Measurements from ENCODE around the gene ZNF564.
A peak's percentile ranks its signal among the peaks of the same experiment; 100 is the strongest.

The ZNF564 gene

GRCh38 chr19:12513531-12514061, 37.7 kb downstream of the ZNF564 start:
- no peak for DNase-seq (ENCODE audit: low spot score)
- H3K27me3 ChIP-seq (ENCODE audit: control insufficient read depth in 3 of 3, insufficient read depth in 3 of 3, low read depth in 1 of 3, low read length in 3 of 3), result no peaks in the 10 kb centered on the region
- no peak overlapping the region for H2BK15ac ChIP-seq (ENCODE audit: low read length)
- H2AK5ac ChIP-seq (ENCODE audit: low read depth, low read length), result no peak overlapping the region
- peak overlapping the region; percentile 21 for H3K14ac ChIP-seq (ENCODE audit: low read length)
- no peak overlapping the region for H2BK120ac ChIP-seq (ENCODE audit: low read depth, low read length)
- H3K9me3 ChIP-seq (replicated peaks in 1 of 2; ENCODE audit: control insufficient read depth in 2 of 2, insufficient read depth in 1 of 2, low read depth in 1 of 2, low read length in 2 of 2), result peaks cover 20 to 36% of the 10 kb centered on the region in 2 donors
- no peak overlapping the region for H2AFZ ChIP-seq (ENCODE audit: low read length)
- H2BK12ac ChIP-seq (ENCODE audit: low read length), result peak overlapping the region; percentile 58
- no peak overlapping the region for H3K27ac ChIP-seq (replicated peaks; ENCODE audit: low read length)
- no peak overlapping the region for H4K8ac ChIP-seq (ENCODE audit: low read depth, low read length)
- no peak overlapping the region for H4K91ac ChIP-seq (ENCODE audit: low read depth, low read length, poor library complexity)
- no peak overlapping the region for H3K9ac ChIP-seq (ENCODE audit: low read depth, low read length, poor library complexity)
- no peak overlapping the region for H3K23ac ChIP-seq (ENCODE audit: low read depth, low read length, poor library complexity)
- H3K18ac ChIP-seq (ENCODE audit: low read length), result no peak overlapping the region
- H2BK5ac ChIP-seq (ENCODE audit: low read length), result no peak overlapping the region
- no CpG with 5 or more reads among the region's 35 CpGs for WGBS, 2 donors (ENCODE audit: extremely low coverage in 2 of 2, insufficient read length in 2 of 2, insufficient replicate concordance in 1 of 2)
- peaks cover 0 to 6% of the 10 kb centered on the region in 2 donors for H3K36me3 ChIP-seq (replicated peaks in 1 of 2; ENCODE audit: control insufficient read depth in 2 of 2, insufficient read depth in 2 of 2, low read length in 2 of 2)
- H3K79me1 ChIP-seq (ENCODE audit: low read depth, low read length), result no peaks in the 10 kb centered on the region
- no peak overlapping the region for H3K4ac ChIP-seq (ENCODE audit: low read length)
- H3K4me2 ChIP-seq (ENCODE audit: insufficient read depth, low read length, poor library complexity, severe bottlenecking), result no peak overlapping the region
- H3K4me3 ChIP-seq (ENCODE audit: low read length in 2 of 2), result no peak overlapping the region
- no peaks in the 10 kb centered on the region for H3K4me1 ChIP-seq (ENCODE audit: control insufficient read depth in 2 of 2, insufficient read depth in 1 of 2, low read depth in 1 of 2, low read length in 2 of 2)

DNA sequence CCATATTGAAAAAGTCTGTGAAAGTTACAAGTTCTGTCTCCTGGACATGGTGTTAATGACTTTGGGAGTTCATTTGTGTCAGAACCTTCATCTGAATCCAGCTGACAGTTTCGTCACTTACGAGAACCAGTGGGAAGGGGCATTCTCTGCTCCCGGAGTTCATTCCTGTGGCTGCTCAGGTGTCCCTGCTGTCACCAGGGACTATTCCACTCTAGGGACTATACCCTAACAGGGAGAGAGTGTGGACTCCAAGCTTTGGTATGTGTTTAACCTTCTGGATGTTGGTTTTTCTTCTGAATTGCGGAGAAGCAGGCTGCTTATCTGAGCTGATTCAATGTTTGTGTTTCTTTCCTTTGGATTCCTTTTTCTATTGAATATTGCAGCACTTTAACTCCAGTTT, 54.2 kb downstream of the ZNF564 start:
- Histone ChIP-seq H2BK15ac (ENCODE audit: low read length) (no peak overlapping the region), H2BK120ac (ENCODE audit: low read depth, low read length) (no peak overlapping the region), H3K4me1 (ENCODE audit: control insufficient read depth in 2 of 2, insufficient read depth in 1 of 2, low read depth in 1 of 2, low read length in 2 of 2) (peaks cover 0 to 2% of the 10 kb centered on the region in 2 donors), H3K27me3 (ENCODE audit: control insufficient read depth in 3 of 3, insufficient read depth in 3 of 3, low read depth in 1 of 3, low read length in 3 of 3) (no peaks in the 10 kb centered on the region), H3K4me2 (ENCODE audit: insufficient read depth, low read length, poor library complexity, severe bottlenecking) (no peak overlapping the region), H2BK12ac (ENCODE audit: low read length) (no peak overlapping the region), H2AK5ac (ENCODE audit: low read depth, low read length) (no peak overlapping the region), H3K9me3 (replicated peaks in 1 of 2; ENCODE audit: control insufficient read depth in 2 of 2, insufficient read depth in 1 of 2, low read depth in 1 of 2, low read length in 2 of 2) (peaks cover 0 to 34% of the 10 kb centered on the region in 2 donors), H2BK5ac (ENCODE audit: low read length) (no peak overlapping the region), H3K79me1 (ENCODE audit: low read depth, low read length) (no peaks in the 10 kb centered on the region), H4K8ac (ENCODE audit: low read depth, low read length) (no peak overlapping the region), H3K27ac (replicated peaks; ENCODE audit: low read length) (no peak overlapping the region), H3K23ac (ENCODE audit: low read depth, low read length, poor library complexity) (no peak overlapping the region), H3K36me3 (replicated peaks in 1 of 2; ENCODE audit: control insufficient read depth in 2 of 2, insufficient read depth in 2 of 2, low read length in 2 of 2) (no peaks in the 10 kb centered on the region), H4K91ac (ENCODE audit: low read depth, low read length, poor library complexity) (no peak overlapping the region), H2AFZ (ENCODE audit: low read length) (no peak overlapping the region), H3K4me3 (ENCODE audit: low read length in 2 of 2) (no peak overlapping the region), H3K14ac (ENCODE audit: low read length) (no peak overlapping the region), H3K9ac (ENCODE audit: low read depth, low read length, poor library complexity) (no peak overlapping the region), H3K18ac (ENCODE audit: low read length) (no peak overlapping the region), H3K4ac (ENCODE audit: low read length) (no peak overlapping the region)
- WGBS, 2 donors (ENCODE audit: extremely low coverage in 2 of 2, insufficient read length in 2 of 2, insufficient replicate concordance in 1 of 2), result no CpG with 5 or more reads among the region's 4 CpGs
- no peak for DNase-seq (ENCODE audit: low spot score)

DNA sequence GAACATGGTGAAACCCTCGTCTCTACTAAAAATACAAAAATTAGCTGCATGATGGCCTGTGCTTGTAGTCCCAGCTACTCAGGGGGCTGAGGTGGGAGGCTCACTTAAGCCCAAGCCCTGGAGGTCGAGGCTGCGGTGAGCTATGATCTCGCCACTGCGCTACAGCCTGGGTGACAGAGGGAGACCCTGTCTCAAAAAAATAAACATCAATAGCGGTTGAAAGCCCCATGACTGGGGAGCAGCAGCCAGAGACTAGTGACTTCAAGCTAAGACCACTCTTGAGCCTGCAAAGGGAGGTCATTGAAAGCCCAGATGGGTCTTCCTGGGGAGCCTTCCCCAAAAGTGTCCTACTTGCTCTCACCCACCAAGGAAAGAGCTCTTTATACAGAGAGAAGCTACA, 54.8 kb downstream of the ZNF564 start:
- Histone ChIP-seq H3K4ac (ENCODE audit: low read length) (no peak overlapping the region), H2AFZ (ENCODE audit: low read length) (no peak overlapping the region), H3K14ac (ENCODE audit: low read length) (no peak overlapping the region), H3K36me3 (replicated peaks in 1 of 2; ENCODE audit: control insufficient read depth in 2 of 2, insufficient read depth in 2 of 2, low read length in 2 of 2) (no peaks in the 10 kb centered on the region), H2BK12ac (ENCODE audit: low read length) (no peak overlapping the region), H3K18ac (ENCODE audit: low read length) (no peak overlapping the region), H2AK5ac (ENCODE audit: low read depth, low read length) (no peak overlapping the region), H3K23ac (ENCODE audit: low read depth, low read length, poor library complexity) (no peak overlapping the region), H4K91ac (ENCODE audit: low read depth, low read length, poor library complexity) (no peak overlapping the region), H2BK15ac (ENCODE audit: low read length) (no peak overlapping the region), H3K9me3 (replicated peaks in 1 of 2; ENCODE audit: control insufficient read depth in 2 of 2, insufficient read depth in 1 of 2, low read depth in 1 of 2, low read length in 2 of 2) (peaks cover 0 to 31% of the 10 kb centered on the region in 2 donors), H3K4me1 (ENCODE audit: control insufficient read depth in 2 of 2, insufficient read depth in 1 of 2, low read depth in 1 of 2, low read length in 2 of 2) (peaks cover 0 to 2% of the 10 kb centered on the region in 2 donors), H4K8ac (ENCODE audit: low read depth, low read length) (no peak overlapping the region), H3K4me3 (ENCODE audit: low read length in 2 of 2) (no peak overlapping the region), H2BK5ac (ENCODE audit: low read length) (no peak overlapping the region), H3K79me1 (ENCODE audit: low read depth, low read length) (no peaks in the 10 kb centered on the region), H3K4me2 (ENCODE audit: insufficient read depth, low read length, poor library complexity, severe bottlenecking) (no peak overlapping the region), H2BK120ac (ENCODE audit: low read depth, low read length) (no peak overlapping the region), H3K27ac (replicated peaks; ENCODE audit: low read length) (no peak overlapping the region), H3K27me3 (ENCODE audit: control insufficient read depth in 3 of 3, insufficient read depth in 3 of 3, low read depth in 1 of 3, low read length in 3 of 3) (no peaks in the 10 kb centered on the region), H3K9ac (ENCODE audit: low read depth, low read length, poor library complexity) (no peak overlapping the region)
- whole genome bisulfite sequencing, 2 donors (ENCODE audit: extremely low coverage in 2 of 2, insufficient read length in 2 of 2, insufficient replicate concordance in 1 of 2), result no CpG with 5 or more reads among the region's 6 CpGs
- no peak for DNase-seq (ENCODE audit: low spot score)

- whole genome bisulfite sequencing, 2 donors (ENCODE audit: extremely low coverage in 2 of 2, insufficient read length in 2 of 2, insufficient replicate concordance in 1 of 2), result no CpG with 5 or more reads among the region's 51 CpGs
- peak overlapping the region; percentile 69 for H3K27ac ChIP-seq (replicated peaks; ENCODE audit: low read length)
- H2BK12ac ChIP-seq (ENCODE audit: low read length), result no peak overlapping the region
These were observed 56.1 kb downstream of the ZNF564 start for GRCh38 chr19:12495002-12495802.

More at GRCh38 chr19:12495002-12495802, 56.1 kb downstream of the ZNF564 start:
- peak; percentile 88 for DNase-seq (ENCODE audit: low spot score)
- Histone ChIP-seq H3K4me3 (ENCODE audit: low read length in 2 of 2) (peak overlapping the region; percentile 45 to 85), H3K14ac (ENCODE audit: low read length) (no peak overlapping the region), H3K4me2 (ENCODE audit: insufficient read depth, low read length, poor library complexity, severe bottlenecking) (peak overlapping the region; percentile 82), H2AK5ac (ENCODE audit: low read depth, low read length) (peak overlapping the region; percentile 90), H3K36me3 (replicated peaks in 1 of 2; ENCODE audit: control insufficient read depth in 2 of 2, insufficient read depth in 2 of 2, low read length in 2 of 2) (no peaks in the 10 kb centered on the region), H4K91ac (ENCODE audit: low read depth, low read length, poor library complexity) (no peak overlapping the region), H3K27me3 (ENCODE audit: control insufficient read depth in 3 of 3, insufficient read depth in 3 of 3, low read depth in 1 of 3, low read length in 3 of 3) (no peaks in the 10 kb centered on the region), H2BK120ac (ENCODE audit: low read depth, low read length) (no peak overlapping the region), H3K9me3 (replicated peaks in 1 of 2; ENCODE audit: control insufficient read depth in 2 of 2, insufficient read depth in 1 of 2, low read depth in 1 of 2, low read length in 2 of 2) (peaks cover 0 to 31% of the 10 kb centered on the region in 2 donors), H3K79me1 (ENCODE audit: low read depth, low read length) (no peaks in the 10 kb centered on the region), H2AFZ (ENCODE audit: low read length) (peak overlapping the region; percentile 84), H4K8ac (ENCODE audit: low read depth, low read length) (no peak overlapping the region), H2BK5ac (ENCODE audit: low read length) (peak overlapping the region; percentile 93), H3K4me1 (ENCODE audit: control insufficient read depth in 2 of 2, insufficient read depth in 1 of 2, low read depth in 1 of 2, low read length in 2 of 2) (peaks cover 0 to 2% of the 10 kb centered on the region in 2 donors), H2BK15ac (ENCODE audit: low read length) (peak overlapping the region; percentile 54), H3K23ac (ENCODE audit: low read depth, low read length, poor library complexity) (no peak overlapping the region), H3K4ac (ENCODE audit: low read length) (peak overlapping the region; percentile 69), H3K9ac (ENCODE audit: low read depth, low read length, poor library complexity) (peak overlapping the region; percentile 87), H3K18ac (ENCODE audit: low read length) (peak overlapping the region; percentile 95)

Measured in neuronal stem cell (in vitro differentiated cells).